Tibial artery (tissue), 4 donors: ENCODE measurements around the gene CDCA4.

Experiments
- DNase-seq, 2 donors: peaks; one replicate each; pipeline ENCODE4 v3.0.0-alpha.2; 2019
- H3K27ac ChIP-seq, 2 donors: fragments of 200-600 bp; sonication (generic) in 1 of 2; 1 replicate in 1 of 2; 2 replicates in 1 of 2; pipeline ENCODE4 v1.5.1; 2018 to 2019; ENCODE audit warnings: mild to moderate bottlenecking in 1 of 2
- H3K27me3 ChIP-seq, 2 donors: fragments of 200-600 bp; sonication (generic) in 1 of 2; one replicate each; pipeline versions ENCODE4 v1.5.1 to v1.6.0; 2016 to 2019
- H3K36me3 ChIP-seq, 3 donors: fragments of 200-600 bp; sonication (generic) in 2 of 3; one replicate each; pipeline ENCODE4 v1.5.1; 2016 to 2019; ENCODE audit warnings: mild to moderate bottlenecking in 2 of 3
- H3K4me1 ChIP-seq, 4 donors: fragments of 200-600 bp; sonication (generic) in 2 of 4; 1 replicate in 3 of 4; 2 replicates in 1 of 4; pipeline ENCODE4 v1.5.1; 2016 to 2019
- H3K4me3 ChIP-seq, 2 donors: fragments of 200-600 bp; sonication (generic) in 1 of 2; 1 replicate in 1 of 2; 2 replicates in 1 of 2; pipeline ENCODE4 v1.5.1; 2018 to 2019; ENCODE audit warnings: mild to moderate bottlenecking in 2 of 2
- H3K9me3 ChIP-seq, 3 donors: fragments of 200-600 bp; sonication (generic) in 1 of 3; one replicate each; pipeline ENCODE4 v1.5.1; 2016 to 2019
- intact Hi-C: fragments of 100-400 bp; cut with DNase I; formaldehyde crosslinking; loops from one replicate; pipeline ENCODE4 v1.15.0; 2023; ENCODE audit warnings: low total_unique reads
- TF ChIP-seq, protein P1 (sequence below), 2 experiments: fragments of 200-600 bp in 1 of 2; fragments of 450-650 bp in 1 of 2; IDR thresholded peaks; one replicate each; pipeline ENCODE4 v1.5.1; 2017 to 2019; ENCODE audit warnings: antibody characterized with exemption in 2 of 2, mild to moderate bottlenecking in 1 of 2, moderate library complexity in 1 of 2

CDCA4 gene

DNA sequence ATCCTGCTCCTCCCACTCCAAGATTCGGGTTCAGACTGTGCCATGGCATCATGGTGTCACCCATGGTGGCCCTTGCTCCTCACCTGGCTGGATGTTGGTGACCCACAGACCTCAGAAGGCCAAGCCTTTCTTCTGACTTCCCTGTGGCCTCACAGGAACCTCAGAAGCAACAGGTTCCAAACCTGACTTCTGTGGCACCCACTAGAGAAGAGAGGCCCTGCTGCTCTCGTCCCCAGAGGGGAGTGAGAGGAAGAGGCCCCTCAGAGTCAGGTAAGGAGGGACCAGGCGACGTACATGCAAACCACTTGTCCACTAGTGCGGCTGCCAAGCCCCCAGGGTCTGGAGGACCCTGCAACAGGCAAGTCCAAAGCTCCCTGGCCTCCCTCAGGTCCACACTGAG is 24.9 kb downstream of the CDCA4 start:
- TF ChIP-seq, protein P1, sequence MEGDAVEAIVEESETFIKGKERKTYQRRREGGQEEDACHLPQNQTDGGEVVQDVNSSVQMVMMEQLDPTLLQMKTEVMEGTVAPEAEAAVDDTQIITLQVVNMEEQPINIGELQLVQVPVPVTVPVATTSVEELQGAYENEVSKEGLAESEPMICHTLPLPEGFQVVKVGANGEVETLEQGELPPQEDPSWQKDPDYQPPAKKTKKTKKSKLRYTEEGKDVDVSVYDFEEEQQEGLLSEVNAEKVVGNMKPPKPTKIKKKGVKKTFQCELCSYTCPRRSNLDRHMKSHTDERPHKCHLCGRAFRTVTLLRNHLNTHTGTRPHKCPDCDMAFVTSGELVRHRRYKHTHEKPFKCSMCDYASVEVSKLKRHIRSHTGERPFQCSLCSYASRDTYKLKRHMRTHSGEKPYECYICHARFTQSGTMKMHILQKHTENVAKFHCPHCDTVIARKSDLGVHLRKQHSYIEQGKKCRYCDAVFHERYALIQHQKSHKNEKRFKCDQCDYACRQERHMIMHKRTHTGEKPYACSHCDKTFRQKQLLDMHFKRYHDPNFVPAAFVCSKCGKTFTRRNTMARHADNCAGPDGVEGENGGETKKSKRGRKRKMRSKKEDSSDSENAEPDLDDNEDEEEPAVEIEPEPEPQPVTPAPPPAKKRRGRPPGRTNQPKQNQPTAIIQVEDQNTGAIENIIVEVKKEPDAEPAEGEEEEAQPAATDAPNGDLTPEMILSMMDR (IDR thresholded peaks at IDR 0.05), result no peak
- DNase-seq, result no peak
- Histone ChIP-seq H3K9me3 (no peaks in the 10 kb centered on the region), H3K36me3 (peaks cover 4 to 60% (median 29%) of the 10 kb centered on the region in 3 donors), H3K4me3 (no peak overlapping the region), H3K27me3 (no peaks in the 10 kb centered on the region), H3K4me1 (no peaks in the 10 kb centered on the region), H3K27ac (no peak overlapping the region)
- intact Hi-C loops, result no loop called here

DNA sequence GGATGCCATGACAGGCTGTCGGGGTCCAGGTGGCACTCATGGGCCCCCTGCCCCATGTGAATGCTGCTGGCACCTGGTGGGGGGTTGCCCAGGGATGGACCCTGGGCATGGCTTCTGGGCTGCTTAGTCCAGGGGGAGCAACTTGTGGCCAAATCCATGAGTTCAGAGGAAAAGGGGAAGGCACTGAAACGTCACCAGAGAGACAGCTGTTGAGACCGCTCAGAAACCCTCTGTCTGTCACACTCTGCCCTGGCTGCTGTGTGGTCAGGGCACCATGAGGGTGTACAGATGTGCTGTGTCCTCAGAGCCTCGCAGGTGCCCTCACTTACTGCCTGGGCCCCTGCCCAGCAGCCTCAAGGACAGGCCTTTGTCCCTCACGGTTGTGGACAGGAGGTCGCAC is 25.9 kb downstream of the CDCA4 start:
- TF ChIP-seq, protein P1 (IDR thresholded peaks at IDR 0.05), result no peak
- Histone ChIP-seq H3K27me3 (no peaks in the 10 kb centered on the region), H3K9me3 (no peaks in the 10 kb centered on the region), H3K27ac (no peak overlapping the region), H3K4me1 (no peaks in the 10 kb centered on the region), H3K36me3 (peaks cover 4 to 64% (median 33%) of the 10 kb centered on the region in 3 donors), H3K4me3 (no peak overlapping the region)
- intact Hi-C loops, result no loop called here
- no peak for DNase-seq

DNA sequence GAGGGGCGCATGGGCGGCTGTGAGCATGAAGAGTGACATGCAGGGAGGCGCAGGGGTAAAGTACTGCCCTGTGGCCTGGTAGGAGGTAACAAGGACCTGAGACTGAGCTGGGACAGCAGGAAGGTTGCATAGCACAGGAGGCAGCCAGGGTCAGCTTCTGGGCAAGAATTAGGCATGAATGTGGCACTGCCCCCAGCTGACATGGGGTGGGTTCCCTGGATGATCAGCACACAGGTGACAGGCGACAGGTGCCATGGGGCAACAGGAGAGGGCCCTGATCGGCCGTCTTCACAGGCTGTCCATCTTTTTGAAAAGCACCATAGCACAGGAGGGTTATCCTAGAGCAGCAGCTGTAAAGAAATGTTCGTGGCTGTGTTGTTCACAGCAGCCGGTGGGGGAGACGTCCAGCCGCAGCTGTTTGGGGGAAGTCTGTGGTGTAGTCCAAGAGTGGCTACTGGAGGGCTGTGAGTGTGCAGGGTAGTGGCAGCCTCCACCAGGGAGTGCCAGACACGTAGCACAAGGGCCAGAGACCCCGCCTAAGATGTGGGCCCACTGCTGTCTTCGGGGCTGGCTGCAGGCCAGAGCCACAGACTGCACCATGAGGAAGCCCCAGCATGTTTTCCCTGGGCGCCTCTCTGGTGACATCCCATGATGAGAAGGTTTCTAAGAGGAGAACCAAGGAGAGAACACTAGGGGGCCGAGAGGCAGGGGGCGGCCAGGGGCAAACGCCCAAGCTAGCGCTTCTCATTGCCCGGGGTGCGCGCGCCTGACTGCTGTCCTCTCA is 26.9 kb downstream of the CDCA4 start:
- Histone ChIP-seq H3K27me3 (no peaks in the 10 kb centered on the region), H3K27ac (no peak overlapping the region), H3K4me3 (no peak overlapping the region), H3K36me3 (peaks cover 0 to 73% (median 28%) of the 10 kb centered on the region in 3 donors), H3K9me3 (no peaks in the 10 kb centered on the region), H3K4me1 (peaks cover 0 to 3% (median 0%) of the 10 kb centered on the region in 4 donors)
- DNase-seq, result no peak
- intact Hi-C loops, result no loop called here
- TF ChIP-seq, protein P1 (IDR thresholded peaks at IDR 0.05), result no peak

DNA sequence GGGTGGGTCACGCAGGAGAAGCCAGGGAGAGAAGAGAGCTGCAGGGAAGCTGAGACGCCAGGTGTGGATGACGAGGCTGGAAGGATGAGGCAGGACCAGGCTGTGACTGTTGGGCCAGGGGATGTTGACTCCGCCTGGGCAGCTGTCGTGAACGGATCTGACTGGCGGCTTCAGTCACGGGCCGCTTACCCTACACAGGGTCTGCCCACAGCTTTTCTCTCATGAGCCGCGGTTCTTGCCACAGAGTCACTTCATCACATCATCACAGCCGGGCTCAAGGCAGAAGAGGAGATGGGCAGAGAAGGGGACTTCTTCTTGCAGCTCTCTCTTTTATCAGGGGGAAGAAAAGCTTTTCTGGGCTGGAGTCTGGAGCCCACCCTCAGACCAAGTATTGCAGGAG is 27.6 kb downstream of the CDCA4 start:
- no peak for DNase-seq
- peaks cover 0 to 3% (median 0%) of the 10 kb centered on the region in 4 donors for H3K4me1 ChIP-seq
- intact Hi-C loops, result no loop called here
- peaks cover 0 to 73% (median 28%) of the 10 kb centered on the region in 3 donors for H3K36me3 ChIP-seq
- TF ChIP-seq, protein P1 (IDR thresholded peaks at IDR 0.05), result no peak
- no peaks in the 10 kb centered on the region for H3K27me3 ChIP-seq
- no peak overlapping the region for H3K4me3 ChIP-seq
- no peaks in the 10 kb centered on the region for H3K9me3 ChIP-seq
- H3K27ac ChIP-seq, result no peak overlapping the region

DNA sequence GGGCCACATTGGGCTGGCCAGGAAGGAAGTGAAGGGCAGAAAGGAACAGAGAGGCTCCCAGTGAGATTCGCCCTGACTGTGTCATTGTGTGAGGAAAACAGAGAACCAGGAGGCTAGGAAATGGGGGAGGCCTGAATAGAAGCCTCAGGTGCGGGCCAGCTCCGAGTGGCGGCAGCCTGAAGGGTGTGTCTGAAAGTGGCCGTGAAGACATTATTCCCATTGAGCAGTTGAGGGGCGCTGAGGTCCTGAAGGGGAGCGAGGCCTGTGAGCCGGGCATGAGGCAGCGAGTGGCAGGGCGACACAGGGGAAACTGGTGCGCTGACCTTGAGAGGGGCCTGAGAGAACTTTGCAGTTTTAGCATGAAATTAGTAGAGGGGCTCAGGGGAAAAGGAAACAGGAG is 28.4 kb downstream of the CDCA4 start:
- H3K27me3 ChIP-seq, result no peaks in the 10 kb centered on the region
- peaks cover 0 to 3% (median 0%) of the 10 kb centered on the region in 4 donors for H3K4me1 ChIP-seq
- intact Hi-C loops, result no loop called here
- H3K9me3 ChIP-seq, result no peaks in the 10 kb centered on the region
- peaks cover 0 to 73% (median 28%) of the 10 kb centered on the region in 3 donors for H3K36me3 ChIP-seq
- no peak overlapping the region for H3K4me3 ChIP-seq
- DNase-seq, result no peak
- TF ChIP-seq, protein P1 (IDR thresholded peaks at IDR 0.05), result no peak
- no peak overlapping the region for H3K27ac ChIP-seq
